Left ventricle myocardium inferior (tissue), 1 donor: ENCODE data around the gene TRIM29. TPM values are rescaled to one million over a fixed set of nuclear protein-coding genes. Genes with fewer than 3 reads are reported as not detected.

ENCODE experiments used
- DNase-seq: peaks from one replicate; pipeline ENCODE4 v3.0.0-alpha.2; 2020
- H3K27ac ChIP-seq: fragments of 200-600 bp; replicated peaks from 2 replicates; pipeline ENCODE4 v1.8.0; 2021
- H3K27me3 ChIP-seq: fragments of 200-600 bp; 2 replicates; pipeline ENCODE4 v1.8.0; 2021; ENCODE audit warnings: low read depth
- H3K36me3 ChIP-seq: fragments of 200-600 bp; 2 replicates; pipeline ENCODE4 v1.8.0; 2021
- H3K4me1 ChIP-seq: fragments of 200-600 bp; 2 replicates; pipeline ENCODE4 v1.8.0; 2021
- H3K4me3 ChIP-seq: fragments of 200-600 bp; 2 replicates; pipeline ENCODE4 v1.8.0; 2021; ENCODE audit warnings: mild to moderate bottlenecking, moderate library complexity
- H3K9me3 ChIP-seq: fragments of 200-600 bp; replicated peaks from 2 replicates; pipeline ENCODE4 v1.8.0; 2021
- intact Hi-C: fragments of 100-400 bp; cut with micrococcal nuclease; formaldehyde crosslinking; loops from one replicate; pipeline ENCODE4 v1.11.0; 2022
- total RNA-seq: library from RNA; stranded (reverse); fragmentation: NEBNext Ultra II Directional; extraction: Animal tissue kit (Norgen Biotek cat#: 25700); gene quantifications from one replicate; pipeline ENCODE4 v1.2.1, GENCODE V29; 2021
- TF ChIP-seq, protein P1 (sequence below): fragments of 200-600 bp; IDR thresholded peaks from 2 replicates; pipeline ENCODE4 v1.8.0; 2021; ENCODE audit warnings: antibody characterized with exemption, mild to moderate bottlenecking, borderline replicate concordance
- donor health status: DM: no; HTN: yes; CAD: no; lungs with severe emphysema.

Gene TRIM29
- total RNA-seq, 1 donor from 2014 or later: not detected

DNA sequence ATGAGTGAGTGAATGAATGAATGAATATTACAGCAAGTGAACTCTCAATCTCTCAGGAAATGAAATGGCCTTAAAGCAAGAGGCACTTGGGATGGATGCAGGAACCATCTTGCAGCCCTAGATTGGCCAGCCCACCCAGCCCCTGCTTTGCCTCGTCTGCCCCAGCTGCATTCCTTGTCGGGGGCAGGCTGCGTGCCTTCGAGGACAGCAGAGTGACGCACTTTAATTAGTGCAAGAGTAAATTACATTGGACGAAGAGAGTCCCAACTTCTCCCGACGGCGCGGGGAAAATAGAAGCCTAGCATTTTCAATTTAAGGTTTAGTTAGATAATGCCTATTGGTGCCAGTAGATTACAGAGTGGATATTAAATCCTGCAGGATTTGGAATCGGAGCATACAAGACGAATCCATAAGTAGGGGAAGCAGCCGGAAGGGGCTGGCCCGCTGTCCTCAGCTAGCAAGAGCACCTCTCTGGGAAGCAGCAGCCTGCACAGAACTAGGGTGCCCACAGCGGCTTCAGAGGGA is 33.8 kb downstream of the TRIM29 start:
- Histone ChIP-seq H3K9me3 (no peaks in the 10 kb centered on the region), H3K27ac (no peak overlapping the region), H3K4me3 (no peak overlapping the region), H3K36me3 (no peaks in the 10 kb centered on the region), H3K27me3 (peaks cover 81% of the 10 kb centered on the region), H3K4me1 (no peaks in the 10 kb centered on the region)
- intact Hi-C loops: no loop called here
- DNase-seq: no peak
- TF ChIP-seq, protein P1, sequence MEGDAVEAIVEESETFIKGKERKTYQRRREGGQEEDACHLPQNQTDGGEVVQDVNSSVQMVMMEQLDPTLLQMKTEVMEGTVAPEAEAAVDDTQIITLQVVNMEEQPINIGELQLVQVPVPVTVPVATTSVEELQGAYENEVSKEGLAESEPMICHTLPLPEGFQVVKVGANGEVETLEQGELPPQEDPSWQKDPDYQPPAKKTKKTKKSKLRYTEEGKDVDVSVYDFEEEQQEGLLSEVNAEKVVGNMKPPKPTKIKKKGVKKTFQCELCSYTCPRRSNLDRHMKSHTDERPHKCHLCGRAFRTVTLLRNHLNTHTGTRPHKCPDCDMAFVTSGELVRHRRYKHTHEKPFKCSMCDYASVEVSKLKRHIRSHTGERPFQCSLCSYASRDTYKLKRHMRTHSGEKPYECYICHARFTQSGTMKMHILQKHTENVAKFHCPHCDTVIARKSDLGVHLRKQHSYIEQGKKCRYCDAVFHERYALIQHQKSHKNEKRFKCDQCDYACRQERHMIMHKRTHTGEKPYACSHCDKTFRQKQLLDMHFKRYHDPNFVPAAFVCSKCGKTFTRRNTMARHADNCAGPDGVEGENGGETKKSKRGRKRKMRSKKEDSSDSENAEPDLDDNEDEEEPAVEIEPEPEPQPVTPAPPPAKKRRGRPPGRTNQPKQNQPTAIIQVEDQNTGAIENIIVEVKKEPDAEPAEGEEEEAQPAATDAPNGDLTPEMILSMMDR: no peak

DNA sequence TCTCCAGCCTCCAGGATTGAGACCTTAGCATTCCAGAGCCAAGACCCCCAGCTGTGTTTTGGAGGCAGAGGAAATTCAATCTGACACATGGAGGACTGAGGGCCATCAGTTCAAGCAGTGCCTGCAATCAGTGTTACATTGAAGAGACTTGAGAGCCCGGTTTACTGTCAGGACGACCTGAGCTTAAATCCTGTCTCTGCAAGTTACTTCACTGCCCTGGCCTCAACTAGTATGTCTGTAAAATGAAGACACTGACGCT is 35.1 kb downstream of the TRIM29 start:
- intact Hi-C loops: no loop called here

DNA sequence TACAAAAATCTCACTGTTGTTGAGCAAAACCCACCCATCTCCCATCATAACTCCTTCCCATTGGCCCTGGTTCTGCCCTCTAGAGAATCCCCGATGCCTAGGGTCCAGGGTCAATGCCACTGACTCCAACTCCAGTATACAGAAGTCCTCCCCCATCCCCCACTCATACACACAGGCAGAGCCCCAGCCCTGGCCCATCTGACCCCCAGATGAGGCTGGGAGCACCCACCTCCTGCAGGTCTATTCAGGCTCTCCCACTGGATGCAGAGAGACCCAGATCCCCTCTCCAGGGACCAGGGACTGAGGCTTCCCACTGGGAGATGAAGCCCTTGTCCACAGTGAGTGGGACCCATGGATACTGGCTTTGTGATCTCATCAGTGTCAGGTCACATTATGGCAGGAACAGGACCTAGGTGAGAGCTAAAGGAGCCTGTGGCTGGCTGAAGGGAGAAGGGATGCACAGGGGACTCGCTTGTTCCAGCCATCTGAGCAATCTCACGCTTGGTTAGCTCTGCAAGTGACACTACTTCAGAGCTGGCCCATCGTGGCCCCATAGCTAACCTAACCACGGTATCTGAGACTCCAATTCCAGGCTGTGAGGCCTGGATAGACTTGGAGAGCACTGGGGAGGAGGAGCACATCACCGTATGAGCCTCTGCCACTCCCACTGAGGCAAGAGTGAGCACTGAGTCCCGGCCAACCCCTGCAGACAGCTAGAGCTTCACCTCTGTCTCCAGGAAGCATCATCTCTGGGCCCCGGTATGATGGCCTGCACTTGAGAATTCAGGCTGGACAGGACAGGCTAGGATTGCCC is 35.7 kb downstream of the TRIM29 start:
- Histone ChIP-seq H3K4me3 (no peak overlapping the region), H3K27me3 (peaks cover 84% of the 10 kb centered on the region), H3K36me3 (no peaks in the 10 kb centered on the region), H3K9me3 (no peaks in the 10 kb centered on the region), H3K27ac (no peak overlapping the region), H3K4me1 (no peaks in the 10 kb centered on the region)
- intact Hi-C loops: no loop called here
- no peak for DNase-seq
- TF ChIP-seq, protein P1: no peak

More for the DNA sequence above, 35.1 kb downstream of the TRIM29 start:
- Histone ChIP-seq H3K27ac (no peak overlapping the region), H3K4me1 (no peaks in the 10 kb centered on the region), H3K4me3 (no peak overlapping the region), H3K9me3 (no peaks in the 10 kb centered on the region), H3K27me3 (peaks cover 85% of the 10 kb centered on the region), H3K36me3 (no peaks in the 10 kb centered on the region)
- no peak for DNase-seq
- TF ChIP-seq, protein P1: no peak

DNA sequence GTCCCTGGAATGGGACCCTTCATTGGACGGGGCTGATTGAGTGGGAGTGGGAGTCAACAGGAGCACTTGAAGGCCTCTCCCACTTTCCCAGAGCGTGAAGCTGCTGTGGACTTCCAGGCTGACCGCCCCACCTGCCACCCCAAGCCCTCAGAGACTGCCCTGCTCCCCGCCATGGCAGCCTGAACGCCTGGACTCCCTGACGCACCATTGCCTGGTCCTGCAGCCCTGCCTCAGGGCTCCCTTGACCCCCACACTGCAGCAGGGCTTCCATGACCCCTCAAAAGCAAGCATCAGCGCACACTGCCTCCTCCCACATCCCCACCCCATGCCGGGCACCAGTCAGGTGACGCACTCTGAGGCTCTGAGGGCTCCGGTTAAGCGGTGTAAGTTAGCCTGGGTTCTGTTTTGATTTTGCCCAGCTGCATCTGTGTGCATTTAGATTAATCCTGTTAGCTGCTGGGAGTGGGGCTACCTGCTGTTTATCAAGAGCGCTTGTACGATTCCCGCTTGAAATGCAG is 39.4 kb downstream of the TRIM29 start:
- H3K4me1 ChIP-seq: no peaks in the 10 kb centered on the region
- peaks cover 68% of the 10 kb centered on the region for H3K27me3 ChIP-seq
- H3K36me3 ChIP-seq: no peaks in the 10 kb centered on the region
- TF ChIP-seq, protein P1: no peak
- no peak overlapping the region for H3K4me3 ChIP-seq
- H3K27ac ChIP-seq: no peak overlapping the region
- intact Hi-C loops: no loop called here
- H3K9me3 ChIP-seq: no peaks in the 10 kb centered on the region
- no peak for DNase-seq

DNA sequence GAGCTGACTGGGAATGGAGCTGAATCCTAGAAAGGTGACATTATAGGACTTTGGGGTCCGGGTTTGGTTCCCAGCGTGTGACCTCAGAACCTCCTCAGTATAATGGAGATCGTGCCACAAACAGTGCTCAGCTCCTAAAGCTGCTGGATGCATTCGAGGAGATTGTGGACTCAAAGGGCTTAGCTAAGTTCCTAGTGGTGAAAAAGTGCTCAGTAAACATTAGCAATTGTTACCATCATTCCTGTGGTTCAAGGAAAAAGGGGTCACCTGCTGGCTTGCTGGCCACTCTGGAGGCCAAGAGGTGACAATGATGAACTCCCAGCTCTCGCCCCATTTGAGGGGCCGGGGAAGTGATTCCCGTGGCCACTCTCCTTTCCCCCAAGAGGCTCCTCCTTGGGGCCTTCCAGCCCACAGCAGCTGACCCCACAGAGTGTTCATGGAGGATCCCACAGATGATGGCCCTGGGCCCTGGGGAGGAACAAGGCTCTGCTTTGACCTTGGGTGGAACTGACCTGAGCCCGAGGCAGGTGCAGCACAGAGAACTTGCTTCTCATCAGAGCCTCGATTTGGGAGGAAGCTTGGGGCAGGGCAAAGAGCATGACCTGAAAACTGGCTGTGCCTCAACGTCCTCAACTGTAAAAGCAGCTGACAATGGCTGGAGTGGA is 40.1 kb downstream of the TRIM29 start:
- H3K27me3 ChIP-seq: peaks cover 65% of the 10 kb centered on the region
- H3K4me3 ChIP-seq: no peak overlapping the region
- TF ChIP-seq, protein P1: no peak
- H3K27ac ChIP-seq: no peak overlapping the region
- H3K36me3 ChIP-seq: no peaks in the 10 kb centered on the region
- intact Hi-C loops: no loop called here
- no peaks in the 10 kb centered on the region for H3K4me1 ChIP-seq
- no peaks in the 10 kb centered on the region for H3K9me3 ChIP-seq
- DNase-seq: no peak
